Measurements from ENCODE around the gene SYNCRIP. TPM values are rescaled to one million over a fixed set of nuclear protein-coding genes. Genes with fewer than 3 reads are reported as not detected.

Gene SYNCRIP
- total RNA-seq, 1 experiment from 2014 or later, result 221 TPM

DNA sequence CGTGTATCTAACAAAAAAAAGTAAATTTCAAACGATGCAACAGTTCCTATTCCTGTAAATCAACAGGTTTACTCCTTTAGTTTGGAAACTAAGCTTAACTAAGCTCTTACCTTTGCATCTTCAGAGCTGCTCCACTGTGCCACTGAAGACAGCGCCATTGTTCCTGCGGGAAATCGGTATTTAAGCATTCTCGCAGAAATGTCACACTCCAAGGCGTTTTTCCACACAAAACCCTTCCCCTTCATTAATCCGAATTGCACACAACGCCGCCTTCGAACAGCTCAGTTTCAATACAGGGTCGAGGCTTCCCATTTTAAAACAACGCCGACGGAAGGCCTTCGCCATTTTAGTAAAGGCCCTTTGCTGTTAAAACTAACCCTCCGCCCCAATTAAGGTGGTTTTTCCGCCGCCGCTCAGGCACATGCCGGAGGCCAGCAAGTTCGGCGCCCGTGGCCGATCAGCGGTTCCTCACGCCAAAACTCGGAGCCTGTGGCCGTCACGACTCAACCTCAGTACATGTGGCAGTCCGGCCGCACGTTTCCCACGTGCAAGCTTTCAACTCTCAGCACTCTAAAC is 35.4 kb upstream of the SYNCRIP start:
- no peaks in the 10 kb centered on the region for H3K9me3 ChIP-seq (ENCODE audit: low read depth, low read length, poor library complexity, severe bottlenecking)
- DNase-seq (ENCODE audit: low spot score), result no peak
- peaks cover 42% of the 10 kb centered on the region for H3K36me3 ChIP-seq (ENCODE audit: insufficient read depth, low read length, poor library complexity, severe bottlenecking)
- no peak for TF ChIP-seq EZH2 (IDR thresholded peaks at IDR 0.05; ENCODE audit: borderline replicate concordance, low read depth, low read length, poor library complexity, severe bottlenecking)
- TF ChIP-seq, protein P1, sequence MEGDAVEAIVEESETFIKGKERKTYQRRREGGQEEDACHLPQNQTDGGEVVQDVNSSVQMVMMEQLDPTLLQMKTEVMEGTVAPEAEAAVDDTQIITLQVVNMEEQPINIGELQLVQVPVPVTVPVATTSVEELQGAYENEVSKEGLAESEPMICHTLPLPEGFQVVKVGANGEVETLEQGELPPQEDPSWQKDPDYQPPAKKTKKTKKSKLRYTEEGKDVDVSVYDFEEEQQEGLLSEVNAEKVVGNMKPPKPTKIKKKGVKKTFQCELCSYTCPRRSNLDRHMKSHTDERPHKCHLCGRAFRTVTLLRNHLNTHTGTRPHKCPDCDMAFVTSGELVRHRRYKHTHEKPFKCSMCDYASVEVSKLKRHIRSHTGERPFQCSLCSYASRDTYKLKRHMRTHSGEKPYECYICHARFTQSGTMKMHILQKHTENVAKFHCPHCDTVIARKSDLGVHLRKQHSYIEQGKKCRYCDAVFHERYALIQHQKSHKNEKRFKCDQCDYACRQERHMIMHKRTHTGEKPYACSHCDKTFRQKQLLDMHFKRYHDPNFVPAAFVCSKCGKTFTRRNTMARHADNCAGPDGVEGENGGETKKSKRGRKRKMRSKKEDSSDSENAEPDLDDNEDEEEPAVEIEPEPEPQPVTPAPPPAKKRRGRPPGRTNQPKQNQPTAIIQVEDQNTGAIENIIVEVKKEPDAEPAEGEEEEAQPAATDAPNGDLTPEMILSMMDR (conservative IDR thresholded peaks at IDR 0.05; ENCODE audit: low read depth, low read length), result no peak
- H3K27me3 ChIP-seq (replicated peaks; ENCODE audit: insufficient read depth, low read depth, low read length, poor library complexity), result no peaks in the 10 kb centered on the region
- intact Hi-C loops (cut with micrococcal nuclease; ENCODE audit: unreplicated experiment), result loop anchor here (1.0 to 10.0 kb wide), 2 partner anchors 35 to 213 kb away; no protein-coding TSS in a partner anchor
- BruUV-seq (replicated peaks), result TSS peak; percentile 70
- CTCF ChIA-PET, result no interaction called here
- POLR2A ChIA-PET (ENCODE audit: low non-redundant PET), result interaction anchor here (1.8 kb wide), 1 partner anchor 35 kb away, joined by 37 read pairs; the partner anchor contains the start of gene SYNCRIP
- H3K27ac ChIP-seq (ENCODE audit: low read depth, low read length, poor library complexity, severe bottlenecking), result peak overlapping the region; percentile 98
- peaks cover 11% of the 10 kb centered on the region for H3K4me1 ChIP-seq (ENCODE audit: insufficient read depth, low read length, poor library complexity, severe bottlenecking)
- peak overlapping the region; percentile 72 for H3K4me3 ChIP-seq (ENCODE audit: low read depth, low read length, poor library complexity, severe bottlenecking)

DNA sequence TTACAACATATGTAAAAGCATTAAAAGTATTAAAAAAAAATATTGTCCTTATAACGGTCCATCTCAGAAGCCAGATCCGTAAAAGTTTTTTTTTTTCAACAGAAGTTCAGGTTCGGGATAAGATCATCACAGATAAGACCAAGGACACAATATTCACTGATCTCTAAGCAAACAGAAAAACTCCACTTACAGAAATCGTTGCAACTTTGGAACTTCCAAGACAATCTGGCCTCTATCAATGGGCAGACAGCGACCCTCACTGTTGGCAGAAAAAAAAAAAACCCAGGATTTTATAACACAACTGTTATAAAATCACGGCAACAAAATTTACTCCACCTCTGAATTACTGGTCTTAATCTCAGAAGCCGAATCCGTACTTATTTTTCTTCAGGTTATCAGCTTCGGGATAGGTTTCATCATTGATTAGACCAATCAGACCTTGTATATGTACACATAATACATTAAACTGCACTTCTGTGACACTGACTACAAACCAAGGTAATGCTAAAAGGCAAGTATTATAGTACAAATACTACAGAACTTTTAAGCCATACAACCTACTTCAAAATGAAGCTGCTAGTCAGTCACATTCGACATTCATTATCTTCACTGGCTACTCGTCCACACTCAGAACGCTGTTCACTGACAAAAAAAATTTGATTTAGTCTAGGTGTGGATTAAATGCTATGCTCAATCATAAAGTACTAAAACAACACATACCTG is 34.7 kb upstream of the SYNCRIP start:
- intact Hi-C loops (cut with micrococcal nuclease; ENCODE audit: unreplicated experiment), result loop anchor here (10.0 kb wide), 1 partner anchor 213 kb away; no protein-coding TSS in a partner anchor
- ChIA-PET CTCF (no interaction called here), POLR2A (ENCODE audit: low non-redundant PET) (interaction anchor here (1.8 kb wide), 1 partner anchor 34 kb away, joined by 37 read pairs; the partner anchor contains the start of gene SYNCRIP)
- Histone ChIP-seq H3K27me3 (replicated peaks; ENCODE audit: insufficient read depth, low read depth, low read length, poor library complexity) (no peaks in the 10 kb centered on the region), H3K4me3 (ENCODE audit: low read depth, low read length, poor library complexity, severe bottlenecking) (peak overlapping the region; percentile 72), H3K27ac (ENCODE audit: low read depth, low read length, poor library complexity, severe bottlenecking) (peak overlapping the region; percentile 98), H3K9me3 (ENCODE audit: low read depth, low read length, poor library complexity, severe bottlenecking) (no peaks in the 10 kb centered on the region), H3K36me3 (ENCODE audit: insufficient read depth, low read length, poor library complexity, severe bottlenecking) (peaks cover 43% of the 10 kb centered on the region), H3K4me1 (ENCODE audit: insufficient read depth, low read length, poor library complexity, severe bottlenecking) (peaks cover 11% of the 10 kb centered on the region)
- no TSS peak for BruUV-seq (replicated peaks)
- no peak for DNase-seq (ENCODE audit: low spot score)
- TF ChIP-seq, protein P1 (conservative IDR thresholded peaks at IDR 0.05; ENCODE audit: low read depth, low read length), result peak; percentile 46; the same call in 1 of the 2 replicates
- no peak for TF ChIP-seq EZH2 (IDR thresholded peaks at IDR 0.05; ENCODE audit: borderline replicate concordance, low read depth, low read length, poor library complexity, severe bottlenecking)

DNA sequence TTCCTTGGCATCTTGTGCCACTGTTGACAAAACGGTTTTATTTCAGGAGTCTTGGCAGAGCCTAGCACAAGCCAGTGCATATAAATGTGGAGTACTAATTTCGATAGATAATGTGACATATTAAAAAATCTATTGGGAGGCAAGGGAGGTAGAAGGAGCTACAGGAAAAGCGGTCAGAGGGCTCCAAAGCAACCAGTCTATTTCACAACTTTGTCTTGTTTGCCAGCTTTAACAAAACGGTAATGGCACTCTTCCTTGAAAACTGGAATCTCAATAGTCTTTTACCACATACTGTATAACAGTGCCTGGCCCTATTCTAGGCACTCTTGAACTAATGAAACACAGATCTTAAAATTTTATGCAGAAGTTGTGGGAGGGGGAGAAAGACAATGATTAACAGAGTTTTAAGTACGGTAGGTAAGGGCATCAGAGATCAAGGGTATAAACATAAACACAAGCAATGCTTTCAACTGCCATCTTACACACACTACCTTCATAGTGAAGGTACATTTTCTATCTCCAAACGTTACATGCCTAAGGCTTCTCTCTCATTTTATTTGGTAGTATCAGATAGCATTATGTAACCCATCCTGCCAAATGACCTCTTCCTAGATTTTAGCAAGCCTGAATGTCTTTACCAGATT is 33.5 kb upstream of the SYNCRIP start:
- BruUV-seq (replicated peaks), result no TSS peak
- TF ChIP-seq EZH2 (IDR thresholded peaks at IDR 0.05; ENCODE audit: borderline replicate concordance, low read depth, low read length, poor library complexity, severe bottlenecking), result no peak
- TF ChIP-seq, protein P1 (conservative IDR thresholded peaks at IDR 0.05; ENCODE audit: low read depth, low read length), result no peak
- peak overlapping the region; percentile 98 for H3K27ac ChIP-seq (ENCODE audit: low read depth, low read length, poor library complexity, severe bottlenecking)
- DNase-seq (ENCODE audit: low spot score), result no peak
- peaks cover 50% of the 10 kb centered on the region for H3K36me3 ChIP-seq (ENCODE audit: insufficient read depth, low read length, poor library complexity, severe bottlenecking)
- H3K9me3 ChIP-seq (ENCODE audit: low read depth, low read length, poor library complexity, severe bottlenecking), result no peaks in the 10 kb centered on the region
- CTCF ChIA-PET, result no interaction called here
- peak overlapping the region; percentile 72 for H3K4me3 ChIP-seq (ENCODE audit: low read depth, low read length, poor library complexity, severe bottlenecking)
- peaks cover 11% of the 10 kb centered on the region for H3K4me1 ChIP-seq (ENCODE audit: insufficient read depth, low read length, poor library complexity, severe bottlenecking)
- POLR2A ChIA-PET (ENCODE audit: low non-redundant PET), result interaction anchor here (0.6 to 1.1 kb wide), 3 partner anchors 10 to 34 kb away, joined by 3 to 5 read pairs (median 3); partner anchors contain the start of gene SYNCRIP
- H3K27me3 ChIP-seq (replicated peaks; ENCODE audit: insufficient read depth, low read depth, low read length, poor library complexity), result no peaks in the 10 kb centered on the region
- intact Hi-C loops (cut with micrococcal nuclease; ENCODE audit: unreplicated experiment), result loop anchor here (10.0 kb wide), 1 partner anchor 211 kb away; no protein-coding TSS in a partner anchor
